Esophagus squamous epithelium (tissue), 5 donors: ENCODE results near the gene TMEM184C. TPM values are rescaled to one million over a fixed set of nuclear protein-coding genes. Genes with fewer than 3 reads are reported as not detected.

Experiments
- DNase-seq: peaks from one replicate; lab custom pipeline; 2025; lab: John Stamatoyannopoulos, UW
- H3K27ac ChIP-seq, 4 donors: fragments of 200-600 bp; sonication (generic); one replicate each; pipeline ENCODE4 v1.5.1; 2016 to 2019; ENCODE audit warnings: mild to moderate bottlenecking in 1 of 4
- H3K27me3 ChIP-seq, 4 donors: fragments of 200-600 bp; sonication (generic); 1 replicate in 3 of 4; 2 replicates in 1 of 4; pipeline versions ENCODE4 v1.5.1 to v1.6.0; 2017 to 2021; ENCODE audit warnings: antibody characterized with exemption in 1 of 4
- H3K36me3 ChIP-seq, 3 donors: fragments of 200-600 bp; sonication (generic); one replicate each; pipeline ENCODE4 v1.5.1; 2016 to 2019
- H3K4me1 ChIP-seq, 3 donors: fragments of 200-600 bp; sonication (generic); one replicate each; pipeline ENCODE4 v1.5.1; 2017 to 2019
- H3K4me3 ChIP-seq, 4 donors: fragments of 200-600 bp; sonication (generic); 1 replicate in 3 of 4; 2 replicates in 1 of 4; pipeline ENCODE4 v1.5.1; 2016 to 2019; ENCODE audit warnings: mild to moderate bottlenecking in 2 of 4, moderate library complexity in 1 of 4
- H3K9me3 ChIP-seq, 3 donors: fragments of 200-600 bp; sonication (generic); one replicate each; pipeline ENCODE4 v1.5.1; 2016 to 2019
- POLR2A ChIP-seq, 4 donors: fragments of 450-650 bp; IDR thresholded peaks; one replicate each; pipeline ENCODE4 v1.6.1; 2017; ENCODE audit warnings: antibody characterized with exemption in 4 of 4, mild to moderate bottlenecking in 4 of 4, moderate library complexity in 3 of 4
- WGBS, 2 donors: methylation state at CpG; one replicate each; pipeline ENCODE4 v1.1.5; 2018; 5-methylcytosine and 5-hydroxymethylcytosine counted together
- intact Hi-C: fragments of 100-400 bp; cut with DNase I; formaldehyde crosslinking; loops from one replicate; pipeline ENCODE4 v1.15.0; 2022
- total RNA-seq, 4 donors: library from RNA; depleted of rRNA; stranded (reverse); fragments of >200 nt; gene quantifications; one replicate each; pipeline ENCODE4 v1.1.0, GENCODE V29; 2016
- TF ChIP-seq, protein P1 (sequence below), 6 experiments: fragments of 450-650 bp in 4 of 6; fragments of 200-600 bp in 2 of 6; sonication (generic) in 2 of 6; IDR thresholded peaks; one replicate each; pipeline ENCODE4 v1.5.1; 2016 to 2019; ENCODE audit warnings: antibody characterized with exemption in 6 of 6, mild to moderate bottlenecking in 4 of 6, moderate library complexity in 4 of 6
- donor health status: DM: yes; HTN: yes; CAD: no.

The TMEM184C gene
- total RNA-seq, 4 donors from 2014 or later: 16.0 to 29.0 (median 21.6) TPM

- no peaks in the 10 kb centered on the region for H3K36me3 ChIP-seq
- H3K4me3 ChIP-seq: no peak overlapping the region
- peaks cover 0 to 4% (median 0%) of the 10 kb centered on the region in 3 donors for H3K4me1 ChIP-seq
- no peak for DNase-seq
- H3K27me3 ChIP-seq: no peaks in the 10 kb centered on the region
- intact Hi-C loops: loop anchor here (5.0 kb wide), 1 partner anchor 429 kb away; no protein-coding TSS in a partner anchor
- H3K27ac ChIP-seq: no peak overlapping the region
- H3K9me3 ChIP-seq: no peaks in the 10 kb centered on the region
- TF ChIP-seq, protein P1, sequence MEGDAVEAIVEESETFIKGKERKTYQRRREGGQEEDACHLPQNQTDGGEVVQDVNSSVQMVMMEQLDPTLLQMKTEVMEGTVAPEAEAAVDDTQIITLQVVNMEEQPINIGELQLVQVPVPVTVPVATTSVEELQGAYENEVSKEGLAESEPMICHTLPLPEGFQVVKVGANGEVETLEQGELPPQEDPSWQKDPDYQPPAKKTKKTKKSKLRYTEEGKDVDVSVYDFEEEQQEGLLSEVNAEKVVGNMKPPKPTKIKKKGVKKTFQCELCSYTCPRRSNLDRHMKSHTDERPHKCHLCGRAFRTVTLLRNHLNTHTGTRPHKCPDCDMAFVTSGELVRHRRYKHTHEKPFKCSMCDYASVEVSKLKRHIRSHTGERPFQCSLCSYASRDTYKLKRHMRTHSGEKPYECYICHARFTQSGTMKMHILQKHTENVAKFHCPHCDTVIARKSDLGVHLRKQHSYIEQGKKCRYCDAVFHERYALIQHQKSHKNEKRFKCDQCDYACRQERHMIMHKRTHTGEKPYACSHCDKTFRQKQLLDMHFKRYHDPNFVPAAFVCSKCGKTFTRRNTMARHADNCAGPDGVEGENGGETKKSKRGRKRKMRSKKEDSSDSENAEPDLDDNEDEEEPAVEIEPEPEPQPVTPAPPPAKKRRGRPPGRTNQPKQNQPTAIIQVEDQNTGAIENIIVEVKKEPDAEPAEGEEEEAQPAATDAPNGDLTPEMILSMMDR (IDR thresholded peaks at IDR 0.05): no peak
- no peak for TF ChIP-seq POLR2A (IDR thresholded peaks at IDR 0.05)
These were observed 26.1 kb upstream of the TMEM184C start for GRCh38 chr4:147591106-147591505.

DNA sequence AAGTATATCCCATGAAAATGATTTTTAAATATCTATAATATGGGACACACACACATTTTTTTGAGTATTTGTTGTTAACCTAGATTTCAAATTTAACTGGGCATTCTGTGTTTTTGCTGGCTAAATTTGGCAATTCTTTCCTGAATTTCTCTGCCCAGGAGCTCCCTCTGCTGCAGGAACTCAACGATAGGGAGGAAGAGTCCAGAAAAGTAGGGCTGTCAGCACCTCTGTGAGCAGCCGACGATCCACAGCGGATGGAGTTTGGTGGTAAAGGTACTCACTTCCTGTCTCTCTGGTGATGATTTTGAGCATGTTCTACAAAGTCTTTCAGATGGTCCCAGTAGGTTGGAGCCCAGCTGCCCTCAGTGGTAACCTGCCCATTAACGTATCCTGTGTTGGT lies 23.1 kb upstream of the TMEM184C start:
- peaks cover 0 to 4% (median 0%) of the 10 kb centered on the region in 3 donors for H3K4me1 ChIP-seq
- H3K27me3 ChIP-seq: no peaks in the 10 kb centered on the region
- DNase-seq: no peak
- H3K4me3 ChIP-seq: no peak overlapping the region
- 68 to 79% methylated on average over 5 of the region's 5 CpGs for WGBS, 2 donors
- intact Hi-C loops: loop anchor here (5.0 kb wide), 1 partner anchor 432 kb away; no protein-coding TSS in a partner anchor
- no peak for TF ChIP-seq POLR2A (IDR thresholded peaks at IDR 0.05)
- TF ChIP-seq, protein P1 (IDR thresholded peaks at IDR 0.05): no peak
- H3K36me3 ChIP-seq: no peaks in the 10 kb centered on the region
- H3K27ac ChIP-seq: no peak overlapping the region
- H3K9me3 ChIP-seq: no peaks in the 10 kb centered on the region

DNA sequence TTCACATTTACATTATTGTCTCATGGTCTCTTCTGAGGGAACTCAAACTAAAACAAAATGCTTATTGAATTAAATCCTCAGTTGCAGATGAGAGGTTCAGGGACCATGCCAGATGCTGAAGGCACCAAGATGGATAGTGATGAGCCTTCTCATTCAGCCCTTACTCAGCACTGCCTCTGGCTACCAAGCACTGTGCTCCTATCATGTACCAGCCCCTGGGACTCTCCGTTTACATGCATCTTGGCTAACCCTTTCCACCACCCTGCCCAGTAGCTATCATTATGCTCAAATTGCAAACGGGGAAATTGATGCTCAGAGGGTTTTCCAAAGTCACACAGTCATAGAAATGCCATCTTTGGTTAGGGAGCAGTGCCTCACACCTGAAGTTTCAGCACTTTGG lies 22.6 kb upstream of the TMEM184C start:
- Histone ChIP-seq H3K27me3 (no peaks in the 10 kb centered on the region), H3K4me3 (no peak overlapping the region), H3K27ac (no peak overlapping the region), H3K4me1 (peaks cover 0 to 4% (median 0%) of the 10 kb centered on the region in 3 donors), H3K9me3 (no peaks in the 10 kb centered on the region), H3K36me3 (no peaks in the 10 kb centered on the region)
- 63 to 66% methylated on average over 2 of the region's 2 CpGs for WGBS, 2 donors
- TF ChIP-seq, protein P1 (IDR thresholded peaks at IDR 0.05): no peak
- no peak for TF ChIP-seq POLR2A (IDR thresholded peaks at IDR 0.05)
- no peak for DNase-seq
- intact Hi-C loops: loop anchor here (5.0 kb wide), 1 partner anchor 432 kb away; no protein-coding TSS in a partner anchor

- no peak overlapping the region for H3K27ac ChIP-seq
- intact Hi-C loops: no loop called here
These were observed 20.8 kb upstream of the TMEM184C start for GRCh38 chr4:147596377-147596776.

GRCh38 chr4:147596981-147597380 lies 20.2 kb upstream of the TMEM184C start:
- Histone ChIP-seq H3K27me3 (no peaks in the 10 kb centered on the region), H3K4me3 (no peak overlapping the region), H3K36me3 (no peaks in the 10 kb centered on the region), H3K4me1 (no peaks in the 10 kb centered on the region), H3K9me3 (no peaks in the 10 kb centered on the region), H3K27ac (no peak overlapping the region)
- intact Hi-C loops: no loop called here
- 27 to 43% methylated on average over 1 of the region's 1 CpG for WGBS, 2 donors
- no peak for TF ChIP-seq POLR2A (IDR thresholded peaks at IDR 0.05)
- TF ChIP-seq, protein P1 (IDR thresholded peaks at IDR 0.05): no peak
- DNase-seq: no peak

More at GRCh38 chr4:147596377-147596776, 20.8 kb upstream of the TMEM184C start:
- WGBS, 2 donors: 26 to 75% methylated on average over 1 of the region's 1 CpG
- Histone ChIP-seq H3K4me3 (no peak overlapping the region), H3K27me3 (no peaks in the 10 kb centered on the region), H3K4me1 (no peaks in the 10 kb centered on the region), H3K36me3 (no peaks in the 10 kb centered on the region), H3K9me3 (no peaks in the 10 kb centered on the region)
- no peak for TF ChIP-seq POLR2A (IDR thresholded peaks at IDR 0.05)
- TF ChIP-seq, protein P1 (IDR thresholded peaks at IDR 0.05): no peak
- no peak for DNase-seq
